ENCODE measurements around the gene CUX1. TPM values are rescaled to one million over a fixed set of nuclear protein-coding genes. Genes with fewer than 3 reads are reported as not detected.
"Not testable (repeated sequence)": the region's sequence is repeated elsewhere in the genome, so short reads cannot be mapped to it uniquely, and the experiment has no call there.

CUX1 gene
- total and polyA plus RNA-seq, 12 donors, result 34.5 to 176 (median 145) TPM

- H3K27me3 ChIP-seq, result no peaks in the 10 kb centered on the region
- ATAC-seq (no peak), DNase-seq (no peak)
- H3K4me1 ChIP-seq, result peaks cover 4 to 38% (median 21%) of the 10 kb centered on the region in 9 donors
- no peaks in the 10 kb centered on the region for H3K9me3 ChIP-seq
- no peak overlapping the region for H3K4me3 ChIP-seq
- intact Hi-C loops (cut with DNase I), result no loop called here
- H3K27ac ChIP-seq, result no peak overlapping the region
- WGBS, 2 donors, result 94 to 96% methylated on average over 9 of the region's 9 CpGs
- no peak for TF ChIP-seq CTCF (IDR thresholded peaks at IDR 0.05)
- peaks cover 0 to 53% (median 23%) of the 10 kb centered on the region in 9 donors for H3K36me3 ChIP-seq
Observed at GRCh38 chr7:101918426-101918825, 101.0 kb downstream of the CUX1 start.

- DNase-seq (no peak), ATAC-seq (no peak)
- Histone ChIP-seq H3K27me3 (no peaks in the 10 kb centered on the region), H3K4me3 (no peak overlapping the region), H3K36me3 (peaks cover 0 to 53% (median 23%) of the 10 kb centered on the region in 9 donors), H3K27ac (peak overlapping the region in 1 of 10 donors; percentile 31), H3K9me3 (no peaks in the 10 kb centered on the region), H3K4me1 (peaks cover 7 to 40% (median 23%) of the 10 kb centered on the region in 9 donors)
- no peak for TF ChIP-seq CTCF (IDR thresholded peaks at IDR 0.05)
- intact Hi-C loops (cut with DNase I), result no loop called here
- 92 to 94% methylated on average over 24 of the region's 24 CpGs for WGBS, 2 donors
Observed at GRCh38 chr7:101919363-101920115, 102.1 kb downstream of the CUX1 start.

GRCh38 chr7:101921061-101921460 is 103.6 kb downstream of the CUX1 start:
- peaks cover 5 to 30% (median 22%) of the 10 kb centered on the region in 9 donors for H3K4me1 ChIP-seq
- no peaks in the 10 kb centered on the region for H3K27me3 ChIP-seq
- peaks cover 0 to 44% (median 22%) of the 10 kb centered on the region in 9 donors for H3K36me3 ChIP-seq
- no peak for ATAC-seq
- DNase-seq, result no peak
- no peaks in the 10 kb centered on the region for H3K9me3 ChIP-seq
- no peak for TF ChIP-seq CTCF (IDR thresholded peaks at IDR 0.05)
- WGBS, 2 donors, result 92 to 93% methylated on average over 11 of the region's 11 CpGs
- no peak overlapping the region for H3K4me3 ChIP-seq
- intact Hi-C loops (cut with DNase I), result no loop called here
- H3K27ac ChIP-seq, result peak overlapping the region in 2 of 10 donors; percentile 66 to 84

GRCh38 chr7:101921546-101922489 is 104.4 kb downstream of the CUX1 start:
- H3K27me3 ChIP-seq; DNase-seq; H3K4me3 ChIP-seq; intact Hi-C loops (cut with DNase I); H3K9me3 ChIP-seq: not testable (repeated sequence)
- 94 to 95% methylated on average over 14 of the region's 14 CpGs for WGBS, 2 donors
- peak overlapping the region in 8 of 10 donors; percentile 38 to 94 (median 80) for H3K27ac ChIP-seq
- peaks cover 0 to 36% (median 14%) of the 10 kb centered on the region in 9 donors for H3K36me3 ChIP-seq
- ATAC-seq, result peak in 1 of 8 donors; percentile 41
- peaks cover 5 to 30% (median 22%) of the 10 kb centered on the region in 9 donors for H3K4me1 ChIP-seq

Data from heart right ventricle (tissue), 16 donors.